ENCODE data around the gene NCCRP1. TPM values are rescaled to one million over a fixed set of nuclear protein-coding genes. Genes with fewer than 3 reads are reported as not detected.
"Not testable (repeated sequence)": the region's sequence is repeated elsewhere in the genome, so short reads cannot be mapped to it uniquely, and the experiment has no call there.

Gene NCCRP1
- total RNA-seq, 4 donors from 2014 or later, result not detected

- Histone ChIP-seq H3K27ac (no peak overlapping the region), H3K4me3 (no peak overlapping the region), H3K4me1 (no peaks in the 10 kb centered on the region), H3K9me3 (no peaks in the 10 kb centered on the region), H3K36me3 (no peaks in the 10 kb centered on the region), H3K27me3 (peaks cover 0 to 35% of the 10 kb centered on the region in 2 donors)
- WGBS, 2 donors, result 74 to 79% methylated on average over 7 to 9 of the region's 9 CpGs
- no peak for DNase-seq (ENCODE audit: low spot score in 2 of 2)
- TF ChIP-seq EP300 (IDR thresholded peaks at IDR 0.05), result no peak
- no peak for TF ChIP-seq POLR2A (IDR thresholded peaks at IDR 0.05)
- TF ChIP-seq, protein P1, sequence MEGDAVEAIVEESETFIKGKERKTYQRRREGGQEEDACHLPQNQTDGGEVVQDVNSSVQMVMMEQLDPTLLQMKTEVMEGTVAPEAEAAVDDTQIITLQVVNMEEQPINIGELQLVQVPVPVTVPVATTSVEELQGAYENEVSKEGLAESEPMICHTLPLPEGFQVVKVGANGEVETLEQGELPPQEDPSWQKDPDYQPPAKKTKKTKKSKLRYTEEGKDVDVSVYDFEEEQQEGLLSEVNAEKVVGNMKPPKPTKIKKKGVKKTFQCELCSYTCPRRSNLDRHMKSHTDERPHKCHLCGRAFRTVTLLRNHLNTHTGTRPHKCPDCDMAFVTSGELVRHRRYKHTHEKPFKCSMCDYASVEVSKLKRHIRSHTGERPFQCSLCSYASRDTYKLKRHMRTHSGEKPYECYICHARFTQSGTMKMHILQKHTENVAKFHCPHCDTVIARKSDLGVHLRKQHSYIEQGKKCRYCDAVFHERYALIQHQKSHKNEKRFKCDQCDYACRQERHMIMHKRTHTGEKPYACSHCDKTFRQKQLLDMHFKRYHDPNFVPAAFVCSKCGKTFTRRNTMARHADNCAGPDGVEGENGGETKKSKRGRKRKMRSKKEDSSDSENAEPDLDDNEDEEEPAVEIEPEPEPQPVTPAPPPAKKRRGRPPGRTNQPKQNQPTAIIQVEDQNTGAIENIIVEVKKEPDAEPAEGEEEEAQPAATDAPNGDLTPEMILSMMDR (IDR thresholded peaks at IDR 0.05), result no peak
Measured at GRCh38 chr19:39208175-39208795, 11.5 kb downstream of the NCCRP1 start.

- no peaks in the 10 kb centered on the region for H3K9me3 ChIP-seq
- no peak overlapping the region for H3K4me3 ChIP-seq
- TF ChIP-seq EP300 (IDR thresholded peaks at IDR 0.05), result no peak
- no peak for TF ChIP-seq POLR2A (IDR thresholded peaks at IDR 0.05)
- TF ChIP-seq, protein P1 (IDR thresholded peaks at IDR 0.05), result no peak
- H3K27ac ChIP-seq, result no peak overlapping the region
- H3K36me3 ChIP-seq, result no peaks in the 10 kb centered on the region
- H3K4me1 ChIP-seq, result no peaks in the 10 kb centered on the region
- peaks cover 0 to 26% of the 10 kb centered on the region in 2 donors for H3K27me3 ChIP-seq
- WGBS, 2 donors, result 70 to 73% methylated on average over 7 of the region's 7 CpGs
- DNase-seq (ENCODE audit: low spot score in 2 of 2), result no peak
Measured at GRCh38 chr19:39209196-39209595, 12.4 kb downstream of the NCCRP1 start.

- Histone ChIP-seq H3K9me3 (peaks cover 0 to 18% (median 0%) of the 10 kb centered on the region in 4 donors), H3K36me3 (no peaks in the 10 kb centered on the region), H3K27me3 (peaks cover 0 to 17% of the 10 kb centered on the region in 2 donors), H3K4me1 (no peaks in the 10 kb centered on the region), H3K4me3 (no peak overlapping the region), H3K27ac (no peak overlapping the region)
- TF ChIP-seq POLR2A (IDR thresholded peaks at IDR 0.05), result no peak
- TF ChIP-seq EP300 (IDR thresholded peaks at IDR 0.05), result no peak
- TF ChIP-seq, protein P1 (IDR thresholded peaks at IDR 0.05), result no peak
- no peak for DNase-seq (ENCODE audit: low spot score in 2 of 2)
- WGBS, 2 donors, result 75 to 77% methylated on average over 11 to 13 of the region's 13 CpGs
Measured at GRCh38 chr19:39211731-39212374, 15.1 kb downstream of the NCCRP1 start.

DNA sequence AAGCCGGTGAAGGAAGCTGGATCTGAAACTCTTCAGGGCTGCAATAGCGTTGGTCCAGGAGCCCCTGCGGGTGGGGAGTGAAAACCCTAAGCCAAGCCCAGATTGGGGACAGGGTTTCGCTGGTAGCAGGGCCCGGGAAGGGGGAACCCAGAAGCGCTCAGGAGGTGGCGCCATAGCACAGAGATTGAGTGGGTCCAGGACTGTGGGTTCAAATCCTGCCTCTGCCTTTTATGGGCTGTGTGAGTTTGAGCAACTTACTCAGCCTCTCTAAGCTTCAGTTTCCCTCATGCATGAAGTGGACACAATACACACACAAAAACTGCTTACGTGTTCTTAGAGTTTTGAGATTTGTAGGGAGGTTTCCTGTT is 15.6 kb downstream of the NCCRP1 start:
- Histone ChIP-seq H3K36me3 (no peaks in the 10 kb centered on the region), H3K4me3 (no peak overlapping the region), H3K9me3 (peaks cover 0 to 23% (median 0%) of the 10 kb centered on the region in 4 donors), H3K27me3 (peaks cover 0 to 14% of the 10 kb centered on the region in 2 donors), H3K4me1 (no peaks in the 10 kb centered on the region), H3K27ac (no peak overlapping the region)
- TF ChIP-seq POLR2A (IDR thresholded peaks at IDR 0.05), result no peak
- TF ChIP-seq EP300 (IDR thresholded peaks at IDR 0.05), result no peak
- TF ChIP-seq, protein P1 (IDR thresholded peaks at IDR 0.05), result no peak
- DNase-seq (ENCODE audit: low spot score in 2 of 2), result no peak
- 12 to 32% methylated on average over 8 of the region's 8 CpGs for WGBS, 2 donors

- not testable (repeated sequence) for H3K27ac ChIP-seq; H3K36me3 ChIP-seq; H3K4me1 ChIP-seq; DNase-seq (ENCODE audit: low spot score in 2 of 2); H3K4me3 ChIP-seq
- Histone ChIP-seq H3K9me3 (peaks cover 0 to 31% (median 0%) of the 10 kb centered on the region in 4 donors), H3K27me3 (peaks cover 0 to 21% of the 10 kb centered on the region in 2 donors)
- 85 to 87% methylated on average over 3 of the region's 3 CpGs for WGBS, 2 donors
Measured at GRCh38 chr19:39215323-39215722, 18.6 kb downstream of the NCCRP1 start.
